DLD1 (cell line): ENCODE measurements around the gene CTBS.
"Not testable (repeated sequence)": the region's sequence is repeated elsewhere in the genome, so short reads cannot be mapped to it uniquely, and the experiment has no call there.

ENCODE experiments used
- in situ Hi-C: cut with HindIII; loops from 2 replicates; pipeline ENCODE4 v1.10.0; 2017; ENCODE audit warnings: low sequenced_read_pairs

The CTBS gene

DNA sequence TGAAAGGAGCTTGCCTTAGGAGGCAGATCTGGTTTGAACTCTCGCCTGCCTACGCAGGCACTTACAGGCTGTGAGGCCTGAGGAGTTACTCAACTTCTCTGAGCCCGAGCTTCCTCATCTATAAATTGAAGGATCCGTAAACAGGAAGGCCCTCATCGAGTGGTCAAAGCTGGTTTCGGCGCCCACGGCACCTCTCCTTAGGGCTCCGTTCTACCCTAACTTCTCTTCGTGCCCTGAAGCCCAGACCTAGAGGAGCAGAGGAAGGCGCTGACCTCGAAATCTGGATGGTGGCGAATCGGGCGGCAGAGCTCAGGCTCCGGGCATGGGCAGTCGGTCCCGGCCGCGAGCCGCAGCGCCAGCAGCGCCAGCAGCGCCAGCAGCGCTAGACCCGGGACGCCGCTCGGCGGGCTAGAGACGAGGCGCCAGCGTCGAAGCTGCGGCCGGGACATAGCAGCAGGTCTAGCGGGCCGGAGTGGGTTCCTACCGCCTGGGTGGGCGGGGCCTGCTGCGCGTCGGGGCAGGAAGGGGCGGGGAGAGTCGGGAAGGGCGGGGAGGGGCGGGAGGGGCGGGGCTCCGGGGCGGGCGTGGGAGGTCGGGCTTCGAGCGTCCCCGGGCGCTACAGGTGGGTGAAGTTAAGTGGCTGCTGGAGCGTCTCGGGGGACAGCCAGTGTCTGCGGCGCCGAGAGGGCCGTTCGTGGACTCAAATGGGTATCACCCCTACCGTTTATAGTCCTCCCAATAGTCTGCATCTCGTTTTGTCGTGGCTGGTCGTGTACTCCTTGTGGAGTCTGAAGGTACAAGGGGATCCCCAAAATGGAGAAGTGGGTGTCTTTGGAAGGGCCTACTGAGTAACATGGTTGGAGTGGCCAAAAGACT is at the start of gene CTBS:
Gene CTBS (minus strand): TSS at position 474 of the 876 bp plus-strand sequence. CDS start 25 bp downstream, at position 449.
- in situ Hi-C loops: no loop called here

- in situ Hi-C loops: no loop called here
These were observed 47.3 kb upstream of the CTBS start for GRCh38 chr1:84621553-84621952.

GRCh38 chr1:84620720-84621313 is 46.6 kb upstream of the CTBS start:
- in situ Hi-C loops: no loop called here

DNA sequence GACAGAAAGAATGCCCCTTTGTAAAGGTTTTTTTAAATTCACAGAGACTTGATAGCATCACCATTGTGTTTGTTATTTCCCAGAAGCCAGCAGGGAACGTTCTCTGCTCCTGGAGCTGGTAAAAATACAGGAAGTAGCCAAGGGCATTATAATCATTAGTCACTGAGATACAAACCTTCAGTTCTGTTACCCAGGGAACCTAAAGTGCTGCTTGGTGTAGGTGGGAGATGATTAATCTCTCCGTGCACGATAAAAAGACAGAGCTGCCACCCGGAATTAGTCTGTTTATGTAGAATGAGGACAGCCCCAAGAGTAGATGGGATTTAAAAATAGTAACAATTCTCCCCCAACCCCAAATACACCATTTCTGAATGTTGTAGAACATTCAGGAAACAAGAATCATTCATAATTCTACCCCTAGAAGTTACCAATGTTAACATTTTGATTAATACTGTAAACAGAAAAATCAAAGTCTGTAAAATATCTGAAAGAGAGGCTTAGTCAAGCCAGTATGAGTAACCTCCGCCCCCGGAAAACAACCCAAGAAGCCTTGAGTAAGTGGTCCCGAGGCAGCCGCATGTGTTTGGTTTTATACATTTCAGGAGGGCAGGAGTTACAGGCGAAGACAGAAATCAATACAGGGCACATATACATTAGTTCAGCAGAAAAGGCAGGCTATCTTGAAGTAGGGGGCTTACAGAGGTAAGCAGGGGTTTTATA is 45.3 kb upstream of the CTBS start:
- in situ Hi-C loops: no loop called here

DNA sequence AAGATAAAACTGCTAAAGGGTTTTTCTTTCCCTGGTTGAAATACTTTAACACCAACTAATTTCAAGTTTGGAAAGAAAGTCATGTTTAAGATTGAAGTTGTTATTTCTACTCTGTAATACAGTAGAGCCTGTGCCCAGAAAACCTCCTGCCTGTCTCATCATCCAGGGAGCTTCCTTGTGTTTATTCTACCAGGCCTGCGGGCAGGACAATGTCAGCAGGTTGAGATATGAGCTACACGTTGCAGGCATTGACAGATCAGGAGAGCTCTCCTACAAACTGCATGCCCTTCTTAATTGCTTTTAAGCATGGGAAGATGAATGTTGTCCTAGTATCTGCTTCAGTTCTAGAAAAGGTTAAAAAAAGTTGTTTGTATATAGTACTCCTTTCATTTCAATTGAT is 43.1 kb upstream of the CTBS start:
- in situ Hi-C loops: no loop called here

- in situ Hi-C loops: no loop called here
These were observed 41.5 kb upstream of the CTBS start for GRCh38 chr1:84615790-84616189.

GRCh38 chr1:84613887-84614286 is 39.6 kb upstream of the CTBS start:
- in situ Hi-C loops: no loop called here

- in situ Hi-C loops: no loop called here
These were observed 38.8 kb upstream of the CTBS start for GRCh38 chr1:84613026-84613425.

DNA sequence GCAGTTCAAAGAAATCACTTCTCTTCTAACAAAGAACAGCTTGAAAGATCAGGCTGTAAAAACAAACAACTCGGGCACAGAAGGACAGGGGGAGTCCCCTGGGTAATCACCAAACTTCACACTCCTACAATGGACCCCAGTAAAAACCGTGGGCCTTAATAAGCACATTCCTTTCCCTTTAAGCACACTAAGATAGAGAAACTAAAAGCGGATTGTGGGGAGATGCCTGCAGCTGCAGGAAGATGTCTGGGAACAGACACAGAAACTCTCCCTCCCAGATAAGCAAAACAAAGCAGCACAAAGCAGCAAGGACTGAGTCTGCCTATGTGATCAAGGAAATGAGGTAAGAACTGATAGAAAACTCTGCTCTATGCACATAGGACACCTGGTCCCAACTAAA is 37.6 kb upstream of the CTBS start:
- in situ Hi-C loops: no loop called here

GRCh38 chr1:84611091-84611490 is 36.9 kb upstream of the CTBS start:
- in situ Hi-C loops: no loop called here

DNA sequence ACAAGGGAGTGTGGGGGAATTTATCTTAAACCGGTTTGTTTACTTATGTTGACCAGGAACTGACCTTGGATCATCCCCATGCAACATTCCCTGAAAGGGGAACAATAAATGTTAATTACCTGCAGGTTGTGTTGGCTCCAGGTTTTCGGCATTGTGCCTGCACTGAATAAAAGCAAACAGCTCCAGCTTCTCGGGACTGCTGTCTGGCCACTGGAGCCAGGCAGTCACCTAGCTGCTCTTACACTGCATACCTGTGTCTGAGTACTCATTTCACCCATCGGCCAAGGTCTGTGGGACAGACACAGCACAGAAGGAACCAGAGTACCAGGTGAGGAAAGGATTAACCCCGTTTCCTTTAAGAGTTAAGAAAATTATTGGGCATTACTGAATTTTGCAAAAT is 32.7 kb upstream of the CTBS start:
- in situ Hi-C loops: loop anchor here (10.0 kb wide), 1 partner anchor 142 kb away; no protein-coding TSS in a partner anchor

GRCh38 chr1:84605157-84605556 is 30.9 kb upstream of the CTBS start:
- in situ Hi-C loops: loop anchor here (10.0 kb wide), 1 partner anchor 140 kb away; no protein-coding TSS in a partner anchor

DNA sequence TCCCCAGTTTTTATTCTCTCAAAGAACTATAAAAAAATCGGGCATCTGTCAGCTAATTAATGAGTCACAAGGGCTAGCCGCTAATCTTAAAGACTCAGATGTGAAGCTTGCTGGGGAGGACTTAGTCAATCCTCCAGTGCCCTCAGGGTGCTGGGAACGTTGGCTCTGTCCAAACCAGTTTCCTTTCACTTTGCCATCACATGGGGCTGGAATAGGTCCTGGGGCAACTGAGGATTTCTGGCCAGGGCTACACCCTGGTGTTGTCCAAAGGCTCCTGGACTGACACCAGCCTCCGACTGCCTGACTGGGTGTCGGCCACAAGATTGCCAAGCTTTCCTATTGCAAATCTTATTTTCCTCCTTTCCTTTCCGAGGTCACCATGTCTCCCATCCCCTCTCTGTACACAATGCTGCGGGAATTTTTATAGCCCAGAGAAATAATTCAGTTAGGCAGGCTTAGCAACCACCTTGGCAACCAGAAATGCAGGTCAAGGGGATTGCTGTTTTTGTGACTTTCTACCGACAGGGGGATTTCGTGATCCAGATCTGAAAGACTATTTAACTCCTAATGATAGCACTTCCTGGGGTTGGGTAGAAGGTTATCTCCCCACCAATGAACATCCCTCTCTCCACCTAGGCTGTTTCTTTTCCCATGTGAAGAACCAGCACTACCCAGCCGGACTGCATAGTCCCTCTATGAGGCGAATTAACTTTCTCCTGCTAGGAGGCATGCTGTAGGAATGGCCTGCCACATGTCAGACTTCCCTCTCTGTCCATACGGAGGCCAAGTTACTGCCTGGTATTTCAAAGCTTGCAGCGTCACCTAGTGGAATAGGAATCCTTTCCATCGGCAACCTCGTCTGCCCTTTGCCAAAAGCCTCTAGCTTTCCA is 29.9 kb upstream of the CTBS start:
- in situ Hi-C loops: loop anchor here (10.0 kb wide), 1 partner anchor 139 kb away; no protein-coding TSS in a partner anchor

DNA sequence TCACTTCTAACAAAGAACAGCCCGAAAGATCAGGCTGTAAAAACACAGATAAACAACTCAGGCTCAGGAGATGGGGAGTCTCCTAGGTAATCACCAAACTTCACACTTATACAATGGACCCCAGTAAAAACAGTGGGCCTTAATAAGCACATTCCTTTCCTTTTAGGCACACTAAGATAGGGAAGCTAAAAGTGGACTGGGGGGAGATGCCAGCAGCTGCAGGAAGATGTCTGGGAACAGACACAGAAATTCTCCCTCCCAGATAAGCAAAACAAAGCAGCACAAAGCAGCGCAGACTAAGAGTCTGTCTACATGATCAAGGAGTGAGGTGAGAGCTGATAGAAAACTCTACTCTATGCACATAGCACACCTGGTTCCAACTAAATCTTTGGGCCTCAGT is 29.0 kb upstream of the CTBS start:
- in situ Hi-C loops: loop anchor here (10.0 kb wide), 1 partner anchor 138 kb away; no protein-coding TSS in a partner anchor

DNA sequence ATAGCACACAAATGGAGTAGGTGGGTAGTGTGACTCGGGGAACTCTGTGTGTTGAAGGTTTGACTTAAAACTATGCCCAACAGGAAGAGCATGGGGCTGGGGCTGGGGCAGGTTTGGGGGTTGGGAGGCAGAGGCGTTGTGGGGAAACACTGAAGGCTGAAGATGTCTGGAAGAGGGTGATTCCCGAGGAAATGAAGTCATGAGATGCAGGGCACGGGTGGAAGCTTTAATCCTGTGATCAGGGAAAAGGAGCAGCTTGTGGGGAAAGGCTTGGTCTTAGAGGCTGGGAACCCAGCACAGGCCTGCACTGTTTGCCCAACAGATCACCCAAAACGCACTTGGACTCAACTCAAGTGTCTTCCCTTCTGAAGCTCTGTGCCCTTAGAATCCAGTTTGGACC is 26.6 kb upstream of the CTBS start:
- in situ Hi-C loops: loop anchor here (10.0 kb wide), 1 partner anchor 136 kb away; no protein-coding TSS in a partner anchor

DNA sequence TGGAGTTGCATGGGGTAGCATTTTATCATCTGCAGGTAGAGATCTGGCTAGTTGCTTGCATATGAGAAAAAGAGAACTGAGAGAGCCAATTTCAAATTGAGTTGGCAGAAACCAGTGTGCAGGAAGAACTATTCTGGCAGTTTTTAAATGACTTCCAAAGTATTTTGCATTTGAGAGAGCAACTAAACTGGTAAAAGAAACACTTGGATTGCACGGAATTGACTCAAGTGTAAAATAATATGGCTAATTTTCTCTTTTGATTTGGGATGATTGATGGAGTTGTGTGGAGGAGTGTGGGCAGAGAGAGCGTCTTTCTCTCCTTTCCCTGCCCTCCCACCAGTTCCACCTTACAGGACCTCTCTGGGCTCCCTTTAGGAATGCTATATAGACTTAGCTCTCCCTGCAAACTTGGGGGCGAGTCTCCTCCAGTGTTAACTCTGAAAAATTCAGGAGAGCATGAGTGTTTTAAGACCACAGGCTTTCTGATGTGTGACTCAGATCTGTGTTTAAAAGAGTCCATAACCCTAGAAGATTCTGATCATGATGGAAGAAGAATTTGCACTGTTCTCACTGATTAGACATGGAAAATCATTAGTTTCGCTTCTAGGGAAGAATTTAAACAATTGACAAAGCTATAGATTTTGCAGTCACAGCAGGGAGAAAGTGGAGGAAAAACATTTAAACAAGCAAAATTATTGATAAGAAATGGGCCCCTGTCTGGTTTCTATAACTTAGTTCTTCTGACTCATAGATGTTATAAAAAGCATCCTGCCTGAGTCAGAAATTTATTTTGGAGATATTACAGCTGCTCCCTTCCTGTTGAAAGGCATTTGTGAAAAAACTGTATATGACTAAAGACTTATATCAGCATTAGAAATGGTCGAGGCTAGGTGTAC is 24.9 kb upstream of the CTBS start:
- in situ Hi-C loops: no loop called here

- in situ Hi-C loops: no loop called here
These were observed 24.2 kb upstream of the CTBS start for GRCh38 chr1:84598418-84598817.

DNA sequence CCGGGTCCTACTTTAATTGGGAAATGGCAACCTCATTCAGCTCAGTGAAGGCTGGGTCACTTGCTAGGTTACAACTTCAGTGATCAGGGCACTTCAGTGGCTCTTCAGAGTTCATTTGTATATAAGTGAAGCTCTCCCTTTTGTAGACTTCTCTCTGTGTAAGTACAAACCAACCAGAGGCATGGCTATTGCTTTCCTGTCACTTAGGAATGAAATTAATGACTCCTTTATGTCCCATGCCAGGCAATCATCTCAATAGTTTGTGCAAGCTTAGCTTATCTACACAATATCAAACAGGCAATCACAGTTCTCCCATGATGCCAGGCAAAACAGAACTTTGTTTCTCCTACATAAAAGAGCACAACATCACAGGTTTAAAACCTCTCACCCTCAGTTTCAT is 22.8 kb upstream of the CTBS start:
- in situ Hi-C loops: no loop called here

GRCh38 chr1:84594959-84595358 is 20.7 kb upstream of the CTBS start:
- in situ Hi-C loops: not testable (repeated sequence)
